HL-60/S4 treated with phorbol 12-myristate 13-acetate at 8.2 ng/mL for 4 days and 3 days (cell line): Measurements from ENCODE around the gene SRD5A1.

Experiments
- in situ Hi-C: fragments of 300-500 bp; cut with MboI; formaldehyde crosslinking; loops from 2 replicates; pipeline ENCODE4 v1.15.0; 2022; ENCODE audit warnings: low sequenced_read_pairs

Gene SRD5A1

DNA sequence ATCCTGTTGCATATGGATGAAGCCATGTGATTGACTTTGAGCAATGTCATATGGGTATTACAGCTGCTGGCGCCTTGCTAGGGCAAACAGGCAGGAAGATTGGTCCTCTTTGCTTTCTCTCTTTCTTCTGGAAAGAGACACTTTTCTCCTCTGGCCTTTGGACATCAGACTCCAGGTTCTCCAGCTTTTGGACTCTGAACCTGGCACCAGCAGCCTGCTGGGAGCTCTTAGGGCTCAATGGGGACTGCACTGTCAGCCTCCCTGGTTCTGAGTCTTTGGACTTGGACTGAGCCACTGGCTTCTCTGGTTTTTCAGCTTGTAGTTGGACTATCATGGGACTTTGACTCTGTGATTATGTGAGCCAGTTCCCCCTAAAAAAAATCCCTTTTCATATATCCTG, 45.1 kb downstream of the SRD5A1 start:
- in situ Hi-C loops: no loop called here

DNA sequence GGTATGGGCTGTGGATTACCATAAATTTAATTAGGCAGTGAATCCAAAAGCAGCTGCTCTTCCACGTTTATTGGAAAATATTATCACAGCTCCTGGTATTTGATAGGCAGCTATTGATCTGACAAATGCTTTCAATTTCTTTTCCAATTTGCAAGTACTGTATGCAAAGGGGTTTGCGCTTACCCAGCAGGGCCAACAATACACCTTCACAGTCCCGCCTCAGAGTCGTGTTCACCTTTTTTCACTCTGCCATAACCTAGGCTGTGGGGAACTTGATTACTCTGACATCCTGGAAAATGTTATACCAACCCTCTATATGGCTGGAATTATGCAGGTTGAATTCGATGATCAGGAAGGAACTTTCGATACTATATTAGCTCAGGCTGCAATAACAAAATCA, 47.7 kb downstream of the SRD5A1 start:
- in situ Hi-C loops: no loop called here

- in situ Hi-C loops: no loop called here
Measured at GRCh38 chr5:6681682-6682081, 48.4 kb downstream of the SRD5A1 start.

- in situ Hi-C loops: no loop called here
Measured at GRCh38 chr5:6682239-6682638, 49.0 kb downstream of the SRD5A1 start.

DNA sequence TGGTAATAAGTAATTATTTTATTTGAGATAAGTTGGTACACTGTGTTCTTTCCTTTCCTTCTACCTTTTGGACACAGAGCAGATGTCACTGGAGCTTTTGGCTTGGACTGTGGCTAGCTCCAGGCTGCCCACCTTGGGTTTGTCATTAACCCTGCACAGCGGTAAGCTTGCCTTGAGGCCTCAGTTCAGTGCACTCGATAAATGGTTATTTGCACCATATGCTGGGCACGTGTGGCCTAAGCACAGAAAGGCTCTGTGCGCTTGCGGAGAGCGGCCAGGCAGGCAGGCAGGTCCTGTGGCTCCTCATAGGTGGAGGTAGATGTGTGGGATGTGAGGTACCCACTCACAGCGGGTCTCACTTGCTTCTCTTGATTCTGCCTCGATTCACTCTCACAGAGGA, 50.0 kb downstream of the SRD5A1 start:
- in situ Hi-C loops: no loop called here

- in situ Hi-C loops: no loop called here
Measured at GRCh38 chr5:6684075-6684474, 50.8 kb downstream of the SRD5A1 start.

- in situ Hi-C loops: no loop called here
Measured at GRCh38 chr5:6686501-6686900, 53.3 kb downstream of the SRD5A1 start.

DNA sequence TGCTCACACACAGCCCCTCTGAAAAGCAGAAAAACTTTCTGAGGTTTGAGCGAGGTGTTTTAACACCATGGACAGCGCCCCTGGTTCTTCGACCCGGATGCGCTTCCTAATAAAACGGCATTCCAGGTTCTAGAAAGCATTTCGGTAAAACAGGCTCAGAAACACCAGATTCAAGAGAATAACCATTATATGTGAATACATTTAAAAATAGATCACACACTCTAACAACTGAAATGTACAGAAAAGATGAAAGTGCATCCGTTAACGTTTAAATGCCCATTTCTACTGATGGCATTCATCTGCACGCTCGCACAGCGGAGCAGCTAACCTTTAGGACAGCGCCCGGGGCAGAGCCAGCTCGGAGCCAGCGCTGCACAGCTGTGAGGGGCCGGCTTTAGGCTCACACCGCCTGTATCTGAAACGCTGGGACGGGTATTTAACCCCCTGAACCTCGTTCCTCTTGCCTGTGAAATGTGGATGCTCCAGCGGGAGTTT, 53.7 kb downstream of the SRD5A1 start:
- in situ Hi-C loops: no loop called here

- in situ Hi-C loops: no loop called here
Measured at GRCh38 chr5:6687505-6687904, 54.3 kb downstream of the SRD5A1 start.

GRCh38 chr5:6692906-6693305, 59.7 kb downstream of the SRD5A1 start:
- in situ Hi-C loops: no loop called here

DNA sequence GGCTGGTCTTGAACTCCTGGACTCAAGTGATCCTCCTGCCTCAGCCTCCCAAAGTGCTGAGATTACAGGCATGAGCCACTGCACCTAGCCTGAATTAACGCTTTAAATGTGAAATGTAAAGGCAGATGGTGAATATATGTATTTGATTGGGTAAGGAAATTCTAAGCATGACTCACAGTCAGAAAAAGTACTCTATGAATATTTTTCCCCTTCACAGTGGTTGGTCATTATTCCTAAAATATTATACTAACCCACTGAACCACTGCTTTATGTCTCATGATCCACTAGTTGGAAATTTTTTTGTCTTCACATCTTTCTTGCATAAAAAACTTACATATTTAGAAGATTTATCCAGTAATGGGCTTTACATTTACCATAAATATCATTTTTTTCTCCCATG, 65.5 kb downstream of the SRD5A1 start:
- in situ Hi-C loops: no loop called here

DNA sequence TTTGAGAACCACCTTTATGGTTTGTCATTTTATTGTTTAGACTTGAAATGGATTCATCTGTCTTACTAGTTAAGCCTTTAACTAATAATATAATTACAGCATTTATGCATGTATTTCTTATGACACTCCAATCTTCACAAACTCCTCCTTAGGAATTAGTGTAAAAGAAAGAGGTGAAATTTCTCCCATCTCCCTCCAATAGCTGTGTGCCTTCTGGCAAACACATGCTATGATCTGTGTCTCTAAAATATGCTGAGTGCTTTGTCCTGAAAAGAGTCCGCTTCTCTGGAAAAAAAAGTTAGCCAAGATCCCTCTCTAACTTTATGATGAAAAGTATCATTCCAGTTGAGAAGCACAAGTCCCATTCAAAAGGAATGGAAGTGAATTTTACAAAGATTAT, 66.1 kb downstream of the SRD5A1 start:
- in situ Hi-C loops: no loop called here

GRCh38 chr5:6700074-6700684, 66.9 kb downstream of the SRD5A1 start:
- in situ Hi-C loops: no loop called here

DNA sequence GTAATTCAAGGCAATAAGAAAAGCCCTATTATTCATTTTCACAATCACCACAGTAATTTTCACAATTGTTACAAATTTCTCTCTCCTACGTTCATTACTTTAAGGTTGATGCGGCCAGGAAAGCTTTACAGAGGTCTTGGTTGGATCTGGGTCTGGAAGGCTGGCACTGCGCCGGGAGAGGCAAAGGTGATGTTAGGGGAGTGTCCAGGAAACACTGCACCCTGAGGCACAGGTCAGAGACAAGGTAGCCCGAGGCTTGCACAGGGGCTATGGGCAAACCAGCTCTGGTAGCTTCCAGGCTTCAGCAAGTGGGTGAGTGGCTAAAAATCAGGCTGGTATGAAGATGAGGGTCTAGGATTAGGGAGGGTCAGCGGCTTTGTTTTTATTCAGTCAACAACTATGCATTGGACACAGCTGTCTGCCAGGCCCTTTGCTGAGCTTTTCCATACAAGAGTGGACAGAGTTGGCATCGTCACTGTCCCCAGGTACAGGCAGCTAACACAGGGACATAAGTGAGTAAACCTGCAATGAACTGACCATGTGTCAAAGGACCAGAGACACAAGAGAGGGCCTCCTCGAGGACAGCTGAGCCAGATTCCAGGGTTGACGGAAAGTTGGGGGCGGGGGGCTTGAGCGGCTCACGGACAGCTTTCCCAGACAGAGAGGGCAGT, 67.6 kb downstream of the SRD5A1 start:
- in situ Hi-C loops: no loop called here

GRCh38 chr5:6701491-6701890, 68.3 kb downstream of the SRD5A1 start:
- in situ Hi-C loops: no loop called here

DNA sequence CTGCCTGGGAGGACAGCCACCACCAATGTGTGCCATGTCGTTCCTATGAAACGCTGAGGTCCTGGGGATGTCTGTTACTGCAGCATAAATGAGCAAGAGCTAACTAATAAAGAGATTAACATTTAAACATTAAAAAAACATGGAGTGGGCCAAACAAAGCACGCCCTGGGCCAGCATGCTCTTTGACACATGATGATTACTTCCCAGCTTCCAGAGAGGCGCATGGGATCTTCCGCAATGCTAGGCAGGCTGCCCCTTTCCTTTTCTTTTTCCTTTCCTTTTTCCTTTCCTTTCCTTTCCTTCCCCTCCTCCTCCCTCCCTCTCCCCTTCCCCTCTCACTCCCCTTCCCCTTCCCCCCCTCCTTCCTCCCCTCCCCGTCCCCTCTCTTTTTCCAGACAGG, 69.4 kb downstream of the SRD5A1 start:
- in situ Hi-C loops: no loop called here

GRCh38 chr5:6703806-6704205, 70.6 kb downstream of the SRD5A1 start:
- in situ Hi-C loops: no loop called here

DNA sequence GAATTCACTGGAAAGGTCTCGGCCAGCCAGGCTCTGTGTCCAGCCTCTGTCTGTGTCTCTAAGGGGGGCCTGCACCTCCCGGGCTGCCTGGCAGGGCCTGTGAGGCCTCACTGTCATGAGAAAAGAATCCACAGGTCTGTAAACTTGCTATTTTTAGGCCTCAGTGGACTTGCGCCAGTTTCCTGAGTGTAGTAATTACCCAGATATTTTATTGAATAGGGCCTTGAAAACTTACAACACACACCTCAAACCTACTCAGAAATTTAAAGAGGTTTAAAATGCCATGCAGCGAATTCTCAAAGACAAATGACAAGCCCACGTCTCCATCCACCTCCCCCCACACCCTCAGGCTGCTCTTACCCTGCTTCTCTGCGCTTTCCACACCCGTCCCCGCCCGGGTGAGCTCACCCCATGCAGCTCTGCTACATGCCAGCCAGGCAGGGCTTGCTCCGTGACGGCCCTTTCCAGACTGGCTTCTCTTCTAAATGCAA, 71.2 kb downstream of the SRD5A1 start:
- in situ Hi-C loops: no loop called here

DNA sequence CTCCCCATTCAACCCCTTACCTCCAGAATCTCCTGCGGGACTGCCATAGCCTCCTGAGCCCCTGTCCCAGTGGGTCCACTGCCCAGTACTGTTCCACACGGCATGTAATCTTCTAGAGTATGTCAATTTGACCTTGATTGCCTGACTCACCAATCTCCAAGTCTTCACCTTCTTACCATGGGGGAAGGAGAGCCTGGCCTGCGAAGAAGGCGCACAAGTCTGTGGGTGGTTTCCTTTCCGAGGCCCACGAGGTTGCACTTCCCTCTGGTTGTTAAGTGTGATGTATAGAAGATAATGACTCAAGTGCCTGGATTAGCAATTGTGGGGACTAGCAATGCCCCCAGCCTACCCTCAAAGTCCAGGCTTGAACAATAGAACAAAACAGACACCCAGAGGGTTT, 71.8 kb downstream of the SRD5A1 start:
- in situ Hi-C loops: no loop called here

- in situ Hi-C loops: no loop called here
Measured at GRCh38 chr5:6705959-6706358, 72.7 kb downstream of the SRD5A1 start.

DNA sequence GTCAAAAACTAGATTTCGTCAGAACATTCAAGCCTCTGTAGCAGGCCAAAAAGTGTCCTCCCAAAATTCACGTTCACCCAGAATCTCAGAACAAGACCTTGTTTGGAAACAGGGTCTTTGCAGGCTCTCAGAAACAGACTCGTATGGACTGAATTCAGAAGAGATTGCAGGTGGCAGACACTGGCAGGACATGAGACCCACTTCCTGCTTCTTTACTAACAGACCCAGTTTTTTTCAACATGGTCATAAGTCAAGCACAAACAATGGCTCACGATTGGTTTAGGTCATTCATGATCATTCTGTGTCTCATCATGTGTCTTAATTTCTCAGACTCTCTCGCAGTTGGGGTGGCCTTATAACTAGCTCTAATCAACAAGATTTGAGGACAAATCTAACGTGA, 74.6 kb downstream of the SRD5A1 start:
- in situ Hi-C loops: no loop called here

DNA sequence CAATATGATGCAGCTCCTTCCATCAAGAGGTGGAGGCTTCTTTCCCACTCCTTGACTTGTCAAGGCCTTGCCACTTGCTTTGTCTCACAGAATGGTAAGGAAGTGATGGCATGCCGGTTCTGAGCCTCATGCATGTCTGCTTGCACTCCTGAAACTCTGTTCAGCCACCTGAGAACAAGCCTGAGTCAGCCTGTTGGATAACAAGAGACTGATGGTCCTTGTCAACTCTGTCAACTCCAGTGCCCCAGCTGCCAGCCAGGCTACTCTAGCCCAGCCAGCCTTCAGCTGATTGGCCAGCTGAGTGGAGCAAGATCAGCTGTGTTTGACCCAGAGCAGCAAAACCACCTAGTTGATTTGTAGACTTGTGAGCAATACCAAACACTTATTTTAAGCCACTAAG, 75.6 kb downstream of the SRD5A1 start:
- in situ Hi-C loops: no loop called here

DNA sequence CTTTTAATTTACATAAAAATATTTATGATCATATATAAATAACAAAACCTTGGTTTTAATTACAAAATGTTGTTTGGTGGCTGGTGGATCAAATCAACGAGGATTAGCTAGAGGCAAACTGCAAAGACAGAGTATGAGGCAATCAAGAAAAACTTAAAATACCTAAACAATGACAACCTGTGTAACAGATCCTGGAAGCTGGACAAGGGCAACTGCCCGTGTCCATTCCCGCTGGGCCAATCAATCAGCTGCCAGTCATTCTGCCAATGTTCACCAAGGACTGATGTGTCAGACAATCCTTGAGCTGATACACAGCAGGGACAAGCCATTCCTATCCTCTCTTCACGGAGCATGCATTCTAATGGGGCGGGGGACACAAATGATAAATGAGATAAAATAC, 76.8 kb downstream of the SRD5A1 start:
- in situ Hi-C loops: no loop called here
